GM21447 (cell line): ENCODE data around the gene KCNIP4.

Experiments used
- ATAC-seq: cut with Tn5 transposase; IDR thresholded peaks from one replicate; pipeline ENCODE4 v1.9.1; 2021; ENCODE audit not compliant: unreplicated experiment

The KCNIP4 gene

DNA sequence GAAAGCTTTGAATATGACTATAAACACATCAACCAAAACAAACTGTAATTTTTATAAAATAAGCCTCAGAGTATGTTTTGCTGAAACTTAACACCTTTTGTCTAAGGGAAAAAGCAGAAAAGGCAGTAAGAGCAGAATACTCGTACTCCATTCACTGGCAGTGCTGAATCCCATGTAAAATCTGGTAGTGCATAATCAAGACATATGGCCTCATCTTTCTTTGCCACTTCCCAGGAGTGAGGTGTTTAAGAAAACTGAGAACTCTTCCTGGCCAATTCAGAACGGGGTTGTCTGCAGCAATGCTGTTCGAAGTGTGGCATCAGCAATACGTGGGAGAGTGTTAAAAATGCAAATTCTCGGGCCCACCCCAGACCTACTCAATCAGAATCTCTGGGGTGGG is 946.3 kb downstream of the KCNIP4 start:
- no peak for ATAC-seq

DNA sequence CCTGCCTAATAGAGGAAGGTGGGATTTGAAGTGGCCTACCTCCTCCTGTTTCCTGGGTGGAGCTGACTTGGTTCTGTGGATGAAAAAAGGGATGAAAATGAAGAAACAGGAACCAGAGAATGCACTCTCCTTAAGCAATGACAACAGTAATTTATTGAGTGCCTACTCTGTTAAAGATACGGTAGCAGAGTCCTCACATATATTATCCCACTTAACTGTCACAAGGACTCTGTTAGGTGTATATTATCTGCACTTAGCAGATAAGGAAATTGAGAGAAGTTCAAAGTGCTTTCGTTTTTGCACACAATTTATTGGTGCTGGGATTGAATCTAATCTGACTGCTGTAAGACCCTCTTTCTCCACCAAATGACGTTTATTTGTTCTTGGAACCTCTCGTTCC is 947.1 kb downstream of the KCNIP4 start:
- ATAC-seq: no peak

DNA sequence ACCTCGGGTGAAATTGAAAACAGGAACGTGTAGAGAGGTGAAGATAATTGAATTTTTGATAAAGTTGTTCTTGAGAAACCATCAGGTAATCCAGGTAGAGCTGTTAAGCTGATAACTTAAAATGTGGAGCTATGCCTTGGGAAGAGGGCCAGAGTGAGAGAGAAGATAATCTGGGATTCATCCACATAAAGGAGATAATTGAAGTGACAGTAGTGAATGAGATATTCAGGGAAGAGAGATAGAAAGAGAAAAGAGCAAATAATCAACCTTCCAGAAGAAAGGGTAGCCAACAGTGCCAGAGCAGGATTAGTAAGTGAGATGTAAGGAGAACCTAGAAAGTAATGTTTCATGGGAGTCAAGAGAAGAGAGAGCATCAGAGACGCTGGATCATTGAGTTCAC is 950.7 kb downstream of the KCNIP4 start:
- no peak for ATAC-seq

DNA sequence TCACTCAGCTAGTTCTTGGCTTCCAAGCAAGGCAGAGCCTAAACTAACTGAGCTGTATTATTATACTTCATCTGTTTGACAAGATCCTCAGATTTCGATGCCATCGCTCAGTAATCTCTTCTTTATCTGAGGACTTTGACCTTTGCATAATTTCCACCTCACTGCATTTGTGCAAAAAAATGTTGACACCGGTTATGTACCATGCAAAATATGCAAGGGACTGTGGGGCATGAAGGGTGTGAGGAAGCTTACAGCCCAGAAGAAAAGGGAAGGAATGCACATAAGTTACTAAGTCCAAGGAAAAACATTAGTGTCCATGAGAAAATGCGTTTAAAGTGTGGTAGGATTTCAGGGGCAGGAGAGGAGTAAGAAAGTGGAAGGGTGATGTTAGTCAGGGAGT is 953.0 kb downstream of the KCNIP4 start:
- no peak for ATAC-seq

DNA sequence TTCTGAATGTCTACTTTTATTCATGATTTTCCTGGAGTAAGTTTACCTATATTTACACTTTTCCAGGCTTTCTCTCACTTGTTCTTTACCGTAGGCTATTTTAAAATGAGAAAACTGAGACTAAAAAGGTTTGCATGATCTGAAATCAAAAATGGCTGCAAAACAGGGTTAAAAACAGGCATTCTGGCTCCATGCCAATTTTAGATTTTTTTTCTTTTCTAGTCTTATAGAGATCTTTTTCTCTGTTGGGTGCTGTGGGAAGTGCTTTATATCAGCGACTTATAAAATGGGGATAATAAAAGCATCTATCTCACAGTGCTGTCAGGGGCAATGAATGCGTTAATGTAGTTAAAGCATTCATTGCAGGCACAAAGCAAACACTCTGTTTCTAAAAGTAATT is 953.6 kb downstream of the KCNIP4 start:
- no peak for ATAC-seq

DNA sequence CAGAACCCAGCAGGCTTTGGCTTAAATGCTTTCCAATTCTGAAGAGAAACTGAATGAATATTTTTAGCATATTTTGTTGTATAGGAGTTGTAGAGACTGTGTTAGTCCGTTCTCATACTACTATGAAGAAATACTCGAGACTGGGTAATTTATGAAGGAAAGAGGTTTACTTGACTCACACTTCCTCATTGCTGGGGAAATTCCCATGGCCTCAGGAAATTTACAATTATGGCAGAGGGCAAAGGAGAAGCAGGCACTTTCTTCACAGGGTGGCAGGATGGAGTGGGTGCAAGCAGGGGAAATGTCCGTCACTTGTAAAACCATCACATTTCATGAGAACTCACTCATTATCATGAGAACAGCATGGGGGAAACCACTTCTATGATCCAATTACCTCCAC is 956.6 kb downstream of the KCNIP4 start:
- ATAC-seq: no peak

DNA sequence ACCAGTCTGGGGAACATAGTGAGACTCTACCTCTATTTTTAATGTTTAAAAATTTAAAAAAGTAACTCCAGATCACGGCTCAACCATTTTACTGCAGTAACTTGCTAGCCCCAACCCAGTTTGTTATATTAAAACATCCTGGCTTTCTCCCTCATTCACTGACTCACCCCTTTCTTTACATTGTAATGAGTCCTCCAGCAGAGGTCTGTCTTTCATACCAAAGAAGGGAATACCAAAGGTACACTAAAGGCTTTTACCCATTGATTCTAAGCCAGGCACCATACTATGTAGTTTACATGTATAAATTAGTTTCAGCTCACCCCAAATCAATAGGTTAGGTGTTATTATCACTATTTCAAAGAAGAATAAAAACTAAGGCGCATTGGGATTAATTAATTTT is 961.4 kb downstream of the KCNIP4 start:
- ATAC-seq: no peak

DNA sequence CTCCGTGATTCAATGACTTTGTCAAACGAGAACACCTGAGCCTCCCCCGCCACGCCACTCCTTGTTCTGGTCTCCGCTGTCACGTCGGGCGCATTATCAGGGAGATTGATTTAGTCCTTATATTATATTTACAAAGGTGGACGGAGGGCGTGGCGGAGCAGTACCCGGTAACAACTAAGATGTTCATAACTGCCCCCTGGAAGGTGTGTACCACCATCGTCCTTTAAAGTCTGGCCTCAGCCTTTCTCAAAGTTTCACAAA is 964.1 kb downstream of the KCNIP4 start:
- ATAC-seq: no peak

DNA sequence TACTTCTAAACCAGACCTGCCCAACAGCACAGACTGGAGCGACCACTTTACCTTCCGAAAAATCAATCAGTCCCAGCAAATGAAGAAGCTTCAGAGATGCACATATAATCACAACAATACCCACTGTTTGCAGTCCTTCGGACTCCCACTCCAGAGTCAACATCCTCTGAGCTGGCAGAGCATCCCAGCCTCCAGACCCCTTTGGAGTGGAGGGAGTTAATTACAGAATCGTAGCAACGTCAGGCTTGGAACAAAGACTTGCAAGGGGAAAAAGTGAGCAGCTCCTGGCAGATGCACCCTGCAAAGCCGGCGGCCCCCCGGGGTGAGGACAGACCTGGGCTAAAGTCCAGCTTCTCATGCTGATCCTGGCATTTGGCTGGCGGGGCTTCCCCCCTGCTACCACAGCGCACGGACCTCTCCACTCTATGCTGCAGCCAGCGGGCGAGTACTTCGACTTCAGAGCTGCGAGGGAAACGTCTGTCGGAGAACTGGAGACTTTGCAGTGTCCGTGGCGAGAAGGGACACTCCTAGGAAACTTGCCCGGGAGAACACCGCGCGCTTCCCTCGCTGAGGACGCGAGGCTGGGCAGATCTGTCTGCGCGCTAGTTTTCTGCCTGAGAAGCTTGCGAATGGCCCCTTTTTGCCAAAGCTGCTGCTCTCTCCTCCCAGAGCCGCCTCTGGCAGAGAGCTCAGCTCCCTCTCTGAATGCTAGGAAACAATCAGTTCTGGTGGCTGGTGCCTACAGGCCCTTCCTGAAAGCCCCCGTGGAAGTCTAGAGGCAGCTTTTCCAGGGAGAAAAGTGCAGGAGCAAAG is 964.6 kb downstream of the KCNIP4 start:
- no peak for ATAC-seq

DNA sequence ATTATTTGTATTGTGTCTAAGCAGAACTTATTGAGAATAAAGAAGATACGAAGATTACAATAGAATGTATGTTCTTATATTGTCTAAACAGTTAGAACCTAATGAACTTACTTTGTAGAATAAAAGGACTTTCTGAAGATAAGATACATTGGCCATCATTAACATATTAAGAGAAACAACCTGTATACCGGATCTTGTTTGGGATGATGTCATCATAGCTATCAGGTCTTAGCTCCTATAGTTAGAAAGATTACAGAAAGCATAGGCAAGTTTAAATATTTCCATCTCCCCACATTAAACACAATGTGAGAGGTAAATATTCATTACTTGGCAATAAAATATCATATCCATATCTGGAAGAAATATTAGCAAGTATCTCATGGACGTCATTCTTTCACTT is 966.0 kb downstream of the KCNIP4 start:
- ATAC-seq: no peak

DNA sequence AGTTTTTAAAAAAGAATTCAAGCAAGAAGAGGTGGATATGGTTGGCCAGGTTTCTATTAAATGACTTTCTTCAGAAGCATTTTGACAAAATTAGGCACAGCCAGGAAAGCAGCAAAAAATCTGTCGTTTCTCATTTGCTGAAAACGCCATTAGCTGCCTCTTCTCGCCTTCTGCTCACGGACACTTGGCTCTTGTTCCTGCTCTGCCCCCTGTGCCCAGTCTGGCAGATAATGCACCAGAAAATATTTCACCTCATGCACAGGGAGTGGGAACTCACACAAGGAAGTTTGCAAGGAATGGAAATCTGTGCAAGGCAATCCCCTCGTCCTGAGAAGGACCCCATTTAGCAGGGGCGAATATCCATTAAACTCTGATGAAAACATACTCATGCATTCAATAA is 988.3 kb downstream of the KCNIP4 start:
- ATAC-seq: no peak

DNA sequence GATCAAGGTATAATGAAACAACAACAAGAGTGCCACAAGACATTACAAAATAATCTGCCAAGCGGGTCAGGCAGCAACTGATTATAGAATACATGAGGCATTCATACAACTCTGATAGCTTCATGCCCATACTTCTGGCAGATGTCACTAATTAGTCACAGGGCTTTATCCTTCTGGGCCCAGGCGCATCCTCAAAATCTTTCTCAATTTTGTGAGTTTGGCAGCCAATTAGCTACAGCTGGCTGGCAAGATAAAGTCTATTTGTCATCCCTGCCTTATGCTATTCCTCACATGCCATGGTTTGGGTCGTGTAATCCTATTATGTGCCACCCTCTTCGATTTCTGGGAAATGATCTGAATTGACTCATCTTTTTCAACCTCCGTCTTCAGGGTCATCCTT is 994.0 kb downstream of the KCNIP4 start:
- ATAC-seq: no peak

DNA sequence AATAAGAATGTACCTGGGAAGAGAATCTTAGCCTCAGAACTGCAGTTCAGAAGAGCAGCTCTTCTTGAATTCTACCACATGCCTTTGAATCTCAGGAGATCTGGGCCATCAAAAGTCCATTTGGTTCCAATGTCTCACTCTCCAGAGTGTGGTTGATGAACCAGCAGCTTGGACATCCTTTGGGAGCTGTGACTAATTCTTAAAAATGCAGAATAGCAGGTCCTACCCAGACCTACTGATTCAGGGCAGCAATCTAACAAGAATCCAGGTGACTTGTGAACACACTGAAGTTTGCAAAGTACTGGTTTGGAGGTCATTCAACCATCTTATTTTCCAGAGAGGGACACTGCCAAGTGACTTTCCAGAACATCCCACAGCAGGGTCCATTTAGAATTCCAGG is 1003.6 kb downstream of the KCNIP4 start:
- ATAC-seq: no peak

DNA sequence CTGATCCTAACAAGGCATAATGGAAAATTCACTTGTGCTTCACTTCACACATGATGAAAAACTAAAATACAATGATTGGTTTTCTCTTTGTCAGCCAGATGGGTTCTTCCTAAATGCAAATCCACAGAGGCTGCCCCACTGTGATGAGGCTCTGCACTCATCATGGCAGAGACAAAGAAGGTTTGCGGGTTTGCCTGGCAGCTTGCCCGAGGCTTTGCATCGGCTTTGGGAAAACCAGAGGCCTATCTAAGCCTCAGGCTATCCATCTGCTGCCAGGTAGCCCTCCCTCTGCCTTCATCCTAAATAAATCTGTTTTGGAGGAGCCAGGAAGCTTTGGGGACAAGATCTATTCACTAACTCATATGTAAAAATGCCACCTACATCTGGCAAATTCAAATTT is 1004.1 kb downstream of the KCNIP4 start:
- no peak for ATAC-seq

DNA sequence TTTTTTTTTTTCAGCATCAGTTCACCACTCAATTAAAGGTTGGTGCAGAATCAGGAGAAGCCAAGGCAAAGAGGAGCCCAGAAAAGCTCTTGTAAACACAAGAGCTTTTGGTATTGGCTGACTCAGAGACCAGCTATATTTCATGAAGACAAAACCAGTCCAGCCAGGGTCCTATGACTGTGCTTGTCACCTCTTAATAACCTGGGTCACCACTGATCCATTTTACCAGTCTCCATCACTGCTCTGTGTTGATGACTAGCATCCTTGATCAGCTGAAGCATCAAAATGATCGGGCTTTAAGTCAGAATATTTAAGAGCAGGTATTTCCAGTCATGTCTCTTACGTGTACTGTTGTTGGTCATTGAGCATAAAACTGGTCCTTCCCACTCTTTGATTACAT is 1010.4 kb downstream of the KCNIP4 start:
- ATAC-seq: no peak

DNA sequence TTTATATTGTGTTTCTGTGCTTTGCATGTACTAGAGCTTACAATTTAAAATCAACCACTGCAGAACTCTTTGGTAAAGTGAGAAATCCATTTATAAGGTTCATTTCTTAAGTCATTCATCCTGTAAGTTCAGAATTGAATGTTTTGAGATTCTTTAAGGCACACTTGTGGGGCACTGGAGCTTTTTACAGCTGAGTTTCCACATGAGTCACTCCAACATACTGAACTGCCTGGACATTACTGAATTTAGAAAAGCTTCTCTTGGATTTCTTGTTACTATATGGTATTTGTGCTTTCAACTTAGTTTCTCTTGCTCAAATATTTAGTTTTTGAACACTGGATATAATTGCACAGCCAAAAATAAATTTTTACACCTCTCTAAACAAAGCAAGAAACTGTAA is 1022.0 kb downstream of the KCNIP4 start:
- ATAC-seq: no peak

DNA sequence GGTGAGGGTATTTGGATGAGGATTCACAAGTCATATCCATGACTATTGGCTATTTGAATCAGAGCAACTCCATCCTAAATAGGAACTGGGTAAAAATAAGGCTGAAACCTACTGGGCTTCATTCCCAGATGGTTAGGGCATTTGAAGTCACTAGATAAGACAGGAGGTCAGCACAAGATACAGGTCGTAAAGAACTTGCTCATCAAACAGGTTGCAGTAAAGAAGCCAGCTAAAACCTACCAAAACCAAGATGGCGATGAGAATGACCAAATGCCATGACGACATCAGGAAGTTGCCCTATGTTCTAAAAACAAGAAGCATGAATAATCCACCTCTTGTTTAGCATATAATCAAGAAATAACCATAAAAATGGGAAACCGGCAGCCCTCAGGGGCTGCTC is 1023.4 kb downstream of the KCNIP4 start:
- ATAC-seq: no peak

DNA sequence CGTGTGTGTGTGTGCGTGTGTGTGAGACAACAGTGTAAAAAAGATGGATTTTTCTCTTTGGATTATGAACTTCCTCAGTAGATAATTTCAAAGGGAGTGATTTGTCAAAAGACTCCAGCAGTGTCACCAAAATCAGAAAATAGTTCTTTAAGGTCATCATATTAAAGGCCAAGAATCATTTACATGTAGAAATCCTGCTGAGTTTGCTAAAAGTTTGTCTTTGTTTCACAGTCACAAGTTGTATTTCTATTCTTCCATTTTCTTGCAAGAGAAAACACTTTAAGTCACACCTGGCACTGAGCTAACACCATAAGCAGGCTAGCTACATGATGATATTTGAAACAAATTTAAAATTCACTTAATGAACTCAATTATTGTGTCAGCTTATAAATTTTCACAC is 1025.6 kb downstream of the KCNIP4 start:
- no peak for ATAC-seq

DNA sequence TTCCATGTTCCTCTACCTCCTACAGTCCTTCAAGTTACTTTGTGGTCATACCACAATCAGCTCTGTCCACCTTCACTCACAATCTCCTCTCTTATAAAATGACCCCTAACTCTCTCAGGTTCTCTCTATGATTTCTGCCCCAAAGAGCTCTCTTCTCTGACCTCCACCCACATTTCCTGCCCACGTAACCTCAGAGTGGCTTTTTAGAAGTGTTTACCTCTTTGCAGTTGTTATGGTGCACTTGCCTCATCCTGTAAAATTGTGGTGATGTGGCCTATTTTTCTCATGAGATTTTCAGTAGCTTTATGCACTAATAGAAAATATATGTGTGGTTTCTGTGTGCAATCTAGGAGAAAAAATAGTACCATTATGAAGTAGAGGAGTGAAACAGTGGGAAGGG is 1032.5 kb downstream of the KCNIP4 start:
- ATAC-seq: no peak

DNA sequence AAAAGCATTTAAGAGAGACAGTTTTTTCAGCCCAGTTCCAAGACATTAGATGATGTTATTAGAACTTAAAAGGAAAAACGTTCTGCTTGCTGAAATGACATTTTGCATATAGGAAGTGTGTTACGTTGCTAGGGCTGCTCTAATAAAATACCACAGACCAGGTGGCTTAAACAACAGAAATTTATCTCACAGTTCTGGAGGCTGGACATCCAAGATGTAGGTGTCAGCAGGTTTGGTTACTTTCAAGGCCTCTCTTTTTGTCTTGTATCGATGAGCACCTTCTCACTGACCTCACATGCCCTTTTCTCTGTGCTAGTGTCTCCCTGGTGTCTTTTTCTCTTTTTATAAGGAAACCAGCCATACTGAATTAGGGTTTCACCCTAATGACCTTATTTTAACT is 1043.6 kb downstream of the KCNIP4 start:
- no peak for ATAC-seq

DNA sequence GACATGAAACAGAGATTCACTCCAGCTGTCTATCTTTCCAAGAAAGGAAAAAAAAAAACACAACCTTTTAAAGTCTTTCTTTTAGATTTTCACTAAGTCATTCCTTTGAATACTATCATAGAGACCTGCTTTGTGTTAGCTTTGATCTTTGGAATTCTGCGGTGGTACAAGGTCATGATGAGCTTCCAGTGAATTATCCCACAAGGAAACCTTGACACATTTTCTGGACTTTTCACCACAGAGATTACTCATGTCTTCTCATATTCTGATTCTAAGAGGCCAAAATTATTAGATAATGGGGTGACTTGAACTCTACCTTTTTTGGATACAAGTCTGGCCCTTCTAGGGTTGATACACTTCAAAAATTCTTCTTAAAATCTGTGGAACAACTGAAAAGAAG is 1046.7 kb downstream of the KCNIP4 start:
- no peak for ATAC-seq

DNA sequence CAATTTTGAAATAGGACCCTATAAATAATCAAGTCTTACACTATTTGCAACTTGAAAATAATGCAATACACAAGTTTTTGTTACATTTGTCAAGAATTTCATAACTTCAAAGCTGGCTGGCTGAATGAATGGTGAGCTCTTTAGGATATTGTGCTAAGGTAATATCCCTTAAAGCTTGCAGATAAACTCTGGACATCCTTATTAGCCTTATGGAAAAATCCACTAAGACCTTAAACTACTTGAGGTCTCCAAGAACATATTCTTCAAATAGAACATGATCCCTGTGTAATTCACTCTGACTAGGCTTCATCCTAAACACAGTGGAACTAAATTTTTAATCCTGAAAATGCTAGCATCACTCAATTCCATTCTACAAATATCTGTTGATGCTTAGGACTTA is 1049.0 kb downstream of the KCNIP4 start:
- ATAC-seq: no peak

DNA sequence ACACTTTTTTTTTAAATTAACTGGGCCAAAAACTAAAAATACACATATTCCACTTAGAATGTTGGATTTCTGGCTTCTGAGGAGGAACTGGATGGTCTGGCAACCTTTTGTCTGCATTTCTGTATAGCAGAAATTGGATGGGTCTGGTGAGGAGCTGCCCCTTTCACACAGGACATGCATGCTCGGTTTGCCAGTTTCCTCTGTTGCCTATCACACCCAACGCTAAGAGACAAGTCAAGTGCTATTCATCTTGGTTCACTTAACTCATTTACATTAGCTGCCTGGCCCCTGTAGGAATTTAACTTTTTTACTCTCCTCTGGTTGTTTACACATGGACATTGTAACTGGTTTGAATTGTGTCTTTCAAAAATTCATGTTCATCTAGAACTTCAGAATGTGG is 1052.6 kb downstream of the KCNIP4 start:
- no peak for ATAC-seq

DNA sequence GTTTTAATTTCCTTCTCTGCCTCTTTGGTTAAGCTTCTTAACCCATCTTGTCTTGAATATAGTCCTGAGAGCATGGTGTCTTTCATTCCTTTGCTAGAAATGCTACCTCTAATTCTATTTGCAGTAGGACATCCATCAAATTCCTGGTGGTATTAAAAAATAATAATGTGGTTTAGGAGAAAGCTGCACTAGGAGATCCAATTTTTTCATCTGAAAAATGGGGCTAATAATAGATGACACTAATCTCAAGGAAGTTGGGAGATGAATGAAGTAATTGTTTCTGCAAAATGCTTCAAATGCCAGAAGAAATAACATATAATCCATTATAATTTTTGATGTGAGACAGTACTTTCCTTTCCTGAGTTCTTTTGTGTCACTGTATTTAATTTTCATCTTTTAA is 1053.4 kb downstream of the KCNIP4 start:
- ATAC-seq: no peak
